GM23248 (cell line): ENCODE results near the gene HEPH.

Experiments
- EZH2 ChIP-seq: fragments of 200-600 bp; sonication (generic); IDR thresholded peaks from 2 replicates; pipeline ENCODE4 v1.6.1; 2018; ENCODE audit warnings: antibody characterized with exemption, mild to moderate bottlenecking; ENCODE audit not compliant: insufficient read depth, poor library complexity, severe bottlenecking
- EZH2phosphoT487 ChIP-seq: fragments of 200-600 bp; sonication (generic); IDR thresholded peaks from 2 replicates; pipeline ENCODE4 v1.6.1; 2018; ENCODE audit warnings: antibody characterized with exemption, moderate library complexity, mild to moderate bottlenecking, low read depth; ENCODE audit not compliant: insufficient read depth

DNA sequence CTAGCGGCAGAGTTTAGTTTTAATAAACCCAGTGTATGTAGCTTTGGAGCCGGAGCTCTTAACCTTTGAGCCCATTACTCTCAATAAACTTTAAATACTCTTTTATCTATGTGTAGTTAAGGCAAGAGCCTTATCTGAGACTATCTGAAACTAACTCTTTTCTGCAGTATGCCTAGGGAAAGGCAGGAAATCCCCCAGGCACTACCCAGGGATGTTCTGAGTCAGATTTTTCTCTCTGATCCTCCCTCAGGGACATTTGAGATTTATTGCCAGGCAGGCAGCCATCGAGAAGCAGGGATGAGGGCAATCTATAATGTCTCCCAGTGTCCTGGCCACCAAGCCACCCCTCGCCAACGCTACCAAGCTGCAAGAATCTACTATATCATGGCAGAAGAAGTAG, 39.1 kb downstream of the HEPH start:
- no peak for TF ChIP-seq EZH2
- no peak for TF ChIP-seq EZH2phosphoT487
